Placental pericyte (primary cell): Measurements from ENCODE around the gene MZT1. TPM values are rescaled to one million over a fixed set of nuclear protein-coding genes. Genes with fewer than 3 reads are reported as not detected.

Experiments
- small RNA-seq: library from RNA; depleted of rRNA; stranded (forward); fragments of <200 nt; gene quantifications from one replicate; pipeline ENCODE3, GENCODE V24; 2012; ENCODE audit warnings: low replicate concordance
- total RNA-seq: library from RNA; depleted of rRNA; stranded (reverse); fragments of >200 nt; gene quantifications from 2 replicates; pipeline ENCODE4 v1.2.3, GENCODE V29; 2012

Gene MZT1, protein sequence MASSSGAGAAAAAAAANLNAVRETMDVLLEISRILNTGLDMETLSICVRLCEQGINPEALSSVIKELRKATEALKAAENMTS
- total RNA-seq: 5.0 and 28.8 TPM in 2 replicates

DNA sequence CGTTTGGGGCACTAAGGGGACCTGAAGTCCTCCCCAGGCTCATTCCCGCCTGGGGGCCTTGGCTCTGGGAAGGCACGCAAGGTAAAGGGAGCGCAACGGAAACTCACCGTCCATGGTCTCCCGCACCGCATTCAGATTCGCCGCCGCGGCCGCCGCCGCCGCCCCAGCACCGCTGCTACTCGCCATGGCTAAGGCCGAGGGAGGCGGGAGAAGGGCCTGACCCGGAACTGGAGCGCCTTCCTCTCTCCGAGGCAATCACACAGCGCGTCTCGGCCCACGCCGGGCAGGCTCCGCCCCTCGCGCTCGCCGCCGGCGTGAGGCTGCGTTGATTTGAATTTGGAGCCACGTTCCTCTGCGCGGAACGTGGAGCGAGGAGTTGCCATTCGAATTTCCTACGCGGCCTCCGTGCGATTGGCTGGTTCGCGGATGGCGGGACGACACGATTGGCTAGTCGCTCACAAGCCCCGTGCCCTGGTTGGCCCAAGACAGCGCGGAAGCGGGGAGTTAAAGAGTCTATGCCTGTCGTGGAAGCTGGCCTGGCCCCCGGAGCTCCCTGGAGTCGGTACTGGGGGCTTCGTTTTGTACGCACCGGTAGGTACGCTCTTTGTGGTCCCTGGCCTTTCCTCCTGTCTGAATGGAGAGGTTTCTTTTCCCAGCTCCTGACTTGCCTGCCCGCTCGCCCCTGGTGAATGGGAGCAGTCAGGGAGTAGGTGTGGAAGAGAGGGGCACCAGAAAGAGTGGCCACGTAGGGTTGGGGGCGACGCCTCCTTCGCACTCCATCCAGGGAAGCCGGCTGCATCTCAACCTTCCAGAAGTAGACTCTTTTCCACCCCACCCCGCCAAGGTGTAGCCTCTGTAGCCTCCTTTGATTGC lies at the start of gene MZT1, which contains the start of gene BORA:
Gene MZT1 (minus strand): TSS at position 213 of the 873 bp plus-strand sequence. CDS start 27 bp downstream, at position 186.
Gene BORA (plus strand): TSS at position 507 of the 873 bp plus-strand sequence. CDS start 1,018 bp downstream, outside the sequence.

Small RNA genes within 50 kb of the gene (small RNA-seq; reads per million reads assigned to genes)
- gene RNU6-80P: 0.20 reads per million

Other genes with a start within 250 kb of the MZT1 start
- 4.2 and 15.3 TPM in 2 replicates for gene BORA, start 294 bp upstream of the MZT1 start, total RNA-seq
- 29.3 and 39.4 TPM in 2 replicates for gene DIS3, start 54.3 kb upstream of the MZT1 start, total RNA-seq
- 21.7 and 32.6 TPM in 2 replicates for gene PIBF1, start 54.5 kb upstream of the MZT1 start, total RNA-seq